ENCODE measurements around the gene ERCC6L2. TPM values are rescaled to one million over a fixed set of nuclear protein-coding genes. Genes with fewer than 3 reads are reported as not detected.

Gene ERCC6L2
- total and polyA plus RNA-seq, 2 of the 4 experiments (the other 2 are of a cell fraction): 13.0 to 67.6 TPM

GRCh38 chr9:96014078-96014477 lies 138.6 kb downstream of the ERCC6L2 start:
- Histone ChIP-seq H2BK15ac (ENCODE audit: low read depth, low read length) (no peak overlapping the region), H3K9me1 (ENCODE audit: insufficient read depth, low read length) (peaks cover 2% of the 10 kb centered on the region), H3K4me1 (ENCODE audit: control insufficient read depth, insufficient read depth, low read length) (peaks cover under 1% of the 10 kb centered on the region; the same call in 1 of the 2 replicates), H4K91ac (ENCODE audit: insufficient read depth, low read depth, low read length) (no peak overlapping the region), H3K27ac (ENCODE audit: insufficient read depth, low read length) (no peak overlapping the region), H3K14ac (replicated peaks; ENCODE audit: low read depth, low read length) (no peak overlapping the region), H3K23ac (ENCODE audit: low read depth, low read length) (no peak overlapping the region), H3K18ac (ENCODE audit: low read depth, low read length) (no peak overlapping the region), H2AK9ac (replicated peaks; ENCODE audit: low read depth, low read length, poor library complexity) (no peak overlapping the region), H3K79me1 (ENCODE audit: low read depth in 1 of 2, low read length in 2 of 2) (no peaks in the 10 kb centered on the region), H3K56ac (ENCODE audit: extremely low read depth, insufficient read depth, low read length) (no peak overlapping the region), H2AK5ac (ENCODE audit: low read depth, low read length) (no peak overlapping the region), H2BK5ac (ENCODE audit: low read depth, low read length, poor library complexity, severe bottlenecking) (no peak overlapping the region), H3K4ac (ENCODE audit: low read depth, low read length) (no peak overlapping the region), H4K5ac (ENCODE audit: low read depth, low read length) (no peak overlapping the region), H3K4me2 (ENCODE audit: low read depth, low read length) (no peak overlapping the region), H3K9me3 (ENCODE audit: control insufficient read depth, insufficient read depth, low read length) (no peaks in the 10 kb centered on the region), H2BK120ac (ENCODE audit: low read depth, low read length) (no peak overlapping the region), H3K36me3 (ENCODE audit: control insufficient read depth, insufficient read depth, low read length) (peaks cover 11% of the 10 kb centered on the region), H4K20me1 (ENCODE audit: insufficient read depth, low read length) (no peaks in the 10 kb centered on the region), H3K4me3 (ENCODE audit: insufficient read depth, low read depth, low read length) (no peak overlapping the region), H3K9ac (ENCODE audit: low read depth, low read length) (no peak overlapping the region), H4K8ac (ENCODE audit: low read depth in 2 of 2, low read length in 2 of 2) (no peak overlapping the region), H3K27me3 (ENCODE audit: control insufficient read depth, insufficient read depth, low read length) (no peaks in the 10 kb centered on the region), H2AFZ (replicated peaks; ENCODE audit: low read length, poor library complexity) (no peak overlapping the region), H2BK20ac (ENCODE audit: low read depth, low read length) (no peak overlapping the region)
- CTCF ChIA-PET: no interaction called here
- dilution Hi-C loops (cut with HindIII; ENCODE audit: low sequenced_read_pairs, unreplicated experiment): no loop called here
- intact Hi-C loops (cut with micrococcal nuclease): no loop called here
- ATAC-seq (ENCODE audit: low read depth) (no peak), DNase-seq (no peak)
- WGBS, 2 experiments (ENCODE audit: extremely low coverage in 2 of 2, insufficient read length in 1 of 2): 100% methylated on average over 1 of the region's 6 CpGs; no CpG with 5 or more reads in 1 of the 2 experiments
- in situ Hi-C loops (cut with MboI; ENCODE audit: low sequenced_read_pairs): no loop called here
- BruUV-seq (replicated peaks): no TSS peak
- POLR2A ChIA-PET (ENCODE audit: unreplicated experiment): no interaction called here
- TF ChIP-seq CTCF (conservative IDR thresholded peaks at IDR 0.05; ENCODE audit: low read depth, low read length) (no peak), MAZ (IDR thresholded peaks at IDR 0.05; ENCODE audit: borderline replicate concordance, low read depth, low read length) (no peak)
